H9 (cell line): ENCODE measurements around the gene TMEM134. TPM values are rescaled to one million over a fixed set of nuclear protein-coding genes. Genes with fewer than 3 reads are reported as not detected.

Experiments
- DNase-seq: peaks from one replicate; pipeline ENCODE4 v3.0.0-alpha.2; 2017
- H2AFZ ChIP-seq: one replicate; pipeline ENCODE4 v1.6.1; 2013; ENCODE audit warnings: mild to moderate bottlenecking, low read length, control low read depth, moderate library complexity
- H2AK5ac ChIP-seq: 2 replicates; pipeline ENCODE4 v1.6.1; 2013; ENCODE audit warnings: low read length, control low read depth, mixed read lengths; ENCODE audit not compliant: insufficient read length
- H2BK120ac ChIP-seq: one replicate; pipeline ENCODE4 v1.6.1; 2013; ENCODE audit warnings: low read depth, mild to moderate bottlenecking, low read length, control low read depth, inconsistent platforms; ENCODE audit not compliant: poor library complexity, severe bottlenecking
- H2BK12ac ChIP-seq: 2 replicates; pipeline ENCODE4 v1.6.1; 2013; ENCODE audit warnings: low read length, control low read depth, mixed read lengths, low read depth; ENCODE audit not compliant: insufficient read length
- H2BK15ac ChIP-seq: 2 replicates; pipeline ENCODE4 v1.6.1; 2013; ENCODE audit warnings: low read depth, low read length, control low read depth
- H2BK20ac ChIP-seq: one replicate; pipeline ENCODE4 v1.6.1; 2013; ENCODE audit warnings: low read depth, mild to moderate bottlenecking, low read length, control low read depth, inconsistent platforms; ENCODE audit not compliant: poor library complexity, severe bottlenecking
- H2BK5ac ChIP-seq: 2 replicates; pipeline ENCODE4 v1.6.1; 2013; ENCODE audit warnings: low read length, control low read depth, mixed read lengths; ENCODE audit not compliant: insufficient read length
- H3K14ac ChIP-seq: 2 replicates; pipeline ENCODE4 v1.6.1; 2013; ENCODE audit warnings: low read length, control low read depth; ENCODE audit not compliant: insufficient read depth
- H3K18ac ChIP-seq: 2 replicates; pipeline ENCODE4 v1.6.1; 2013; ENCODE audit warnings: low read depth, mild to moderate bottlenecking, mixed read lengths, low read length, control low read depth; ENCODE audit not compliant: insufficient read length
- H3K23ac ChIP-seq: 2 replicates; pipeline ENCODE4 v1.6.1; 2013; ENCODE audit warnings: low read length, control low read depth, mixed read lengths, low read depth; ENCODE audit not compliant: insufficient read length
- H3K23me2 ChIP-seq: 2 replicates; pipeline ENCODE4 v1.6.1; 2013; ENCODE audit warnings: low read depth, mild to moderate bottlenecking, mixed read lengths, low read length, control low read depth; ENCODE audit not compliant: insufficient read length, poor library complexity, severe bottlenecking
- H3K27ac ChIP-seq: 2 replicates; pipeline ENCODE4 v1.5.1; 2013; ENCODE audit warnings: low read length, control low read depth, mixed read lengths, low read depth; ENCODE audit not compliant: insufficient read length
- H3K27me3 ChIP-seq: 2 replicates; pipeline ENCODE4 v1.6.1; 2013; ENCODE audit warnings: low read length, control low read depth, inconsistent platforms; ENCODE audit not compliant: insufficient read depth
- H3K4ac ChIP-seq: 2 replicates; pipeline ENCODE4 v1.6.1; 2013; ENCODE audit warnings: low read depth, mild to moderate bottlenecking, control low read depth, inconsistent platforms, low read length, moderate library complexity
- H3K4me1 ChIP-seq: 2 replicates; pipeline ENCODE4 v1.6.1; 2013; ENCODE audit warnings: low read length, control low read depth, inconsistent platforms; ENCODE audit not compliant: insufficient read depth
- H3K4me2 ChIP-seq: 2 replicates; pipeline ENCODE4 v1.6.1; 2013; ENCODE audit warnings: low read length, control low read depth, mixed read lengths; ENCODE audit not compliant: insufficient read length, insufficient read depth
- H3K56ac ChIP-seq: 2 replicates; pipeline ENCODE4 v1.6.1; 2013; ENCODE audit warnings: low read depth, mild to moderate bottlenecking, mixed read lengths, low read length, control low read depth; ENCODE audit not compliant: insufficient read length
- H3K79me1 ChIP-seq: 2 replicates; pipeline ENCODE4 v1.6.1; 2013; ENCODE audit warnings: low read depth, mild to moderate bottlenecking, moderate library complexity, low read length, control low read depth, inconsistent platforms; ENCODE audit not compliant: insufficient read depth, poor library complexity, severe bottlenecking
- H3K79me2 ChIP-seq: 2 replicates; pipeline ENCODE4 v1.6.1; 2013; ENCODE audit warnings: low read length, control low read depth, inconsistent platforms; ENCODE audit not compliant: insufficient read depth
- H3K9ac ChIP-seq: 2 replicates; pipeline ENCODE4 v1.6.1; 2013; ENCODE audit warnings: low read length, control low read depth, mixed read lengths; ENCODE audit not compliant: insufficient read length; ENCODE audit errors: extremely low read depth
- H3K9me3 ChIP-seq: one replicate; pipeline ENCODE4 v1.6.1; 2013; ENCODE audit warnings: low read depth, low read length, inconsistent platforms; ENCODE audit not compliant: control insufficient read depth
- H3T11ph ChIP-seq: one replicate; pipeline ENCODE4 v1.6.1; 2013; ENCODE audit warnings: mild to moderate bottlenecking, low read length, control low read depth, inconsistent platforms
- H4K20me1 ChIP-seq: one replicate; pipeline ENCODE4 v1.6.1; 2013; ENCODE audit not compliant: control insufficient read depth, insufficient read length, insufficient read depth
- H4K5ac ChIP-seq: 2 replicates; pipeline ENCODE4 v1.6.1; 2013; ENCODE audit warnings: low read depth, mild to moderate bottlenecking, mixed read lengths, low read length, control low read depth; ENCODE audit not compliant: insufficient read length
- H4K8ac ChIP-seq: replicated peaks from 2 replicates; pipeline ENCODE4 v1.6.1; 2013; ENCODE audit warnings: low read length, control low read depth, mixed read lengths, low read depth; ENCODE audit not compliant: insufficient read length
- H4K91ac ChIP-seq: 2 replicates; pipeline ENCODE4 v1.6.1; 2013; ENCODE audit warnings: low read depth, mild to moderate bottlenecking, moderate library complexity, mixed read lengths, low read length, control low read depth; ENCODE audit not compliant: insufficient read length
- H3K27ac Mint-ChIP-seq, 3 experiments: 2 replicates in 2 of 3; 3 replicates in 1 of 3; pipeline ENCODE4 v1.8.0; 2020 to 2021; ENCODE audit warnings: mixed read lengths in 3 of 3, mild to moderate bottlenecking in 1 of 3, moderate library complexity in 1 of 3
- H3K27me3 Mint-ChIP-seq: 2 replicates; pipeline ENCODE4 v1.8.0; 2021; ENCODE audit warnings: low read depth, mild to moderate bottlenecking, moderate library complexity, mixed read lengths
- H3K36me3 Mint-ChIP-seq, 3 experiments: 2 replicates in 2 of 3; 3 replicates in 1 of 3; pipeline ENCODE4 v1.8.0; 2020 to 2021; ENCODE audit warnings: low read depth in 3 of 3, mixed read lengths in 3 of 3; ENCODE audit not compliant: insufficient read depth in 1 of 3
- H3K4me1 Mint-ChIP-seq, 2 experiments: 2 replicates each; pipeline ENCODE4 v1.8.0; 2020; ENCODE audit warnings: mixed read lengths in 2 of 2
- H3K4me3 Mint-ChIP-seq, 2 experiments: 2 replicates in 1 of 2; 3 replicates in 1 of 2; pipeline ENCODE4 v1.8.0; 2020 to 2021; ENCODE audit warnings: mild to moderate bottlenecking in 2 of 2, mixed read lengths in 2 of 2, moderate library complexity in 1 of 2
- H3K9me3 Mint-ChIP-seq, 2 experiments: 2 replicates in 1 of 2; 3 replicates in 1 of 2; pipeline ENCODE4 v1.8.0; 2020; ENCODE audit warnings: mild to moderate bottlenecking in 2 of 2, mixed read lengths in 2 of 2, moderate library complexity in 1 of 2
- CTCF ChIP-seq: fragments of 200-600 bp; sonication (generic); conservative IDR thresholded peaks from 3 replicates; pipeline ENCODE4 v1.8.0; 2021; ENCODE audit warnings: antibody characterized with exemption, mild to moderate bottlenecking
- WGBS: extraction: QIAGEN DNeasy Blood & Tissue Kit; methylation state at CpG from one replicate; pipeline ENCODE4 v1.1.7; 2013; ENCODE audit warnings: missing lambda C conversion rate, low lambda C conversion rate, mixed read lengths; ENCODE audit not compliant: insufficient read length; ENCODE audit errors: extremely low coverage; 5-methylcytosine and 5-hydroxymethylcytosine counted together
- total RNA-seq: library from RNA; stranded (reverse); gene quantifications from 2 replicates; pipeline ENCODE4 v1.2.1, GENCODE V29; 2021

Gene TMEM134
- total RNA-seq, 1 experiment from 2014 or later = 53.6 TPM

GRCh38 chr11:67468056-67468455 is 995 bp downstream of the TMEM134 start:
- Histone ChIP-seq H3K18ac (no peak overlapping the region), H2AFZ (no peak overlapping the region), H3K23me2 (peaks cover 12% of the 10 kb centered on the region), H3K79me1 (no peaks in the 10 kb centered on the region), H3K14ac (no peak overlapping the region), H3K9ac (peak overlapping the region; percentile 43), H3K4ac (no peak overlapping the region), H3K4me2 (peak overlapping the region; percentile 67), H3K27me3 (peaks cover 3% of the 10 kb centered on the region; the same call in 1 of the 2 replicates), H3K27ac (no peak overlapping the region), H4K5ac (no peak overlapping the region), H4K91ac (no peak overlapping the region), H3K9me3 (no peaks in the 10 kb centered on the region), H4K8ac (no peak overlapping the region), H2AK5ac (no peak overlapping the region), H2BK15ac (no peak overlapping the region), H2BK12ac (no peak overlapping the region), H4K20me1 (no peaks in the 10 kb centered on the region), H3K4me1 (no peaks in the 10 kb centered on the region; the same call in 1 of the 2 replicates), H3K23ac (no peak overlapping the region), H3K79me2 (no peaks in the 10 kb centered on the region), H3T11ph (no peak overlapping the region), H3K56ac (no peak overlapping the region), H2BK120ac (no peak overlapping the region), H2BK5ac (no peak overlapping the region), H2BK20ac (no peak overlapping the region)
- H3K27me3 Mint-ChIP-seq = peaks cover 6% of the 10 kb centered on the region
- peaks cover 20 to 25% of the 10 kb centered on the region in 2 experiments for H3K4me1 Mint-ChIP-seq
- H3K27ac Mint-ChIP-seq = peak overlapping the region; percentile 63 to 95 (median 80); a peak in 4 of 7 replicates
- no peak for DNase-seq
- H3K4me3 Mint-ChIP-seq = peak overlapping the region; percentile 87 to 90
- no peaks in the 10 kb centered on the region for H3K9me3 Mint-ChIP-seq
- H3K36me3 Mint-ChIP-seq = peaks cover 0 to 4% (median 0%) of the 10 kb centered on the region in 3 experiments; a peak in 2 of 7 replicates
- WGBS = no CpG with 5 or more reads among the region's 5 CpGs
- no peak for TF ChIP-seq CTCF
